Body of pancreas (tissue), 4 donors: Measurements from ENCODE around the gene S100A6.

Source experiments
- CTCF ChIP-seq, 7 experiments: fragments of 450-650 bp in 4 of 7; fragments of 200-600 bp in 3 of 7; sonication (generic) in 3 of 7; IDR thresholded peaks; one replicate each; pipeline ENCODE4 v1.5.1; 2016 to 2019; ENCODE audit warnings: antibody characterized with exemption in 7 of 7
- POLR2A ChIP-seq, 3 donors: fragments of 450-650 bp; IDR thresholded peaks; one replicate each; pipeline ENCODE4 v1.6.1; 2016; ENCODE audit warnings: antibody characterized with exemption in 3 of 3, mild to moderate bottlenecking in 2 of 3

GRCh38 chr1:153550398-153550758 lies 14.6 kb upstream of the S100A6 start:
- TF ChIP-seq CTCF (IDR thresholded peaks at IDR 0.05) (no peak), POLR2A (IDR thresholded peaks at IDR 0.05) (no peak)
